ENCODE results near the gene CORO7.

The CORO7 gene

DNA sequence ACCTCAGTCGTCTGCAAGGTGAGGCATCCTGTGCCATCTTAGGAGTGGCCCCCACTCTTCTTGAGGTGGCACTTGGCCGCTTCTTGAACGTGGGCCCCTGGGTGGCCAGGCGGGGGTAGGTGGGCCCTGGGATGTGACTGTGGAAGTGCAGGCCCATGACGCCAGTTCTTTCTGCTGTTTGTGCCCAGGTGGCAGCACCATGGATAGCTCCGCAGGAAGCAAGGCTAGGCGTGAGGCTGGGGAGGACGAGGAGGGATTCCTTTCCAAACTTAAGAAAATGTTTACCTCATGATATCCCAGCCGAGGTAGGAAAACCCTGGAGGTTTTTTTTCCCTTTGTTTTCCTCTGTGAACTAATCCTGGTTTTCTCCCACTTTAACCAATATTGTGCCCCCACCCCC is 38.2 kb upstream of the CORO7 start:
- H3K27ac ChIP-seq: no peak overlapping the region
- TF ChIP-seq CTCF (IDR thresholded peaks at IDR 0.05): no peak
- no peak for TF ChIP-seq ZFX (IDR thresholded peaks at IDR 0.05; ENCODE audit: borderline replicate concordance)

- no peak for TF ChIP-seq CTCF (IDR thresholded peaks at IDR 0.05)
- no peak for TF ChIP-seq ZFX (IDR thresholded peaks at IDR 0.05; ENCODE audit: borderline replicate concordance)
- no peak overlapping the region for H3K27ac ChIP-seq
Observed at GRCh38 chr16:4452674-4453073, 36.3 kb upstream of the CORO7 start.

GRCh38 chr16:4450931-4451519 is 34.6 kb upstream of the CORO7 start:
- no peak overlapping the region for H3K27ac ChIP-seq
- TF ChIP-seq CTCF (IDR thresholded peaks at IDR 0.05) (no peak), ZFX (IDR thresholded peaks at IDR 0.05; ENCODE audit: borderline replicate concordance) (no peak)

DNA sequence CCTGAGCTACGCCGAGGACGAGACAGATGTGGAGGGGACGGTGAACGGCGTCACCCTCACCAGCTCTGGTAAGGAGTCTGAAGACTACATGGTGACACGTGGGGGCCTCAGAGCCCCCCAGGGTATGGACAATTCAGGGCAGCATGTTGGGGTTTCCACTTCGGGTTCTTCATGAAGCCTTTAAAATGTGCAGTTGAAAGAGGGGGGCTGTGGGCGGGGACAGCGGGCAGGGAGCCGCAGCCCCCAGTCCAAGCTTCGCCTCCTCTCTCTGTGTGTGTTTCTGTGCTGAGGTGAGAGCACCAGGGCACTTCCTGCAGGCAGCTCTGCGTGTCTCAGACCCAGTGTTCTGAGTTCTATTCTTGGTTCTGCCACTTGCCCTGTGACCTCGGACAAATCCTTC is 34.0 kb upstream of the CORO7 start:
- no peak for TF ChIP-seq ZFX (IDR thresholded peaks at IDR 0.05; ENCODE audit: borderline replicate concordance)
- no peak for TF ChIP-seq CTCF (IDR thresholded peaks at IDR 0.05)
- H3K27ac ChIP-seq: no peak overlapping the region

GRCh38 chr16:4443986-4444385 is 27.6 kb upstream of the CORO7 start:
- H3K27ac ChIP-seq: no peak overlapping the region
- no peak for TF ChIP-seq ZFX (IDR thresholded peaks at IDR 0.05; ENCODE audit: borderline replicate concordance)
- TF ChIP-seq CTCF (IDR thresholded peaks at IDR 0.05): no peak

GRCh38 chr16:4443271-4443670 is 26.9 kb upstream of the CORO7 start:
- TF ChIP-seq ZFX (IDR thresholded peaks at IDR 0.05; ENCODE audit: borderline replicate concordance) (no peak), CTCF (IDR thresholded peaks at IDR 0.05) (no peak)
- H3K27ac ChIP-seq: no peak overlapping the region

DNA sequence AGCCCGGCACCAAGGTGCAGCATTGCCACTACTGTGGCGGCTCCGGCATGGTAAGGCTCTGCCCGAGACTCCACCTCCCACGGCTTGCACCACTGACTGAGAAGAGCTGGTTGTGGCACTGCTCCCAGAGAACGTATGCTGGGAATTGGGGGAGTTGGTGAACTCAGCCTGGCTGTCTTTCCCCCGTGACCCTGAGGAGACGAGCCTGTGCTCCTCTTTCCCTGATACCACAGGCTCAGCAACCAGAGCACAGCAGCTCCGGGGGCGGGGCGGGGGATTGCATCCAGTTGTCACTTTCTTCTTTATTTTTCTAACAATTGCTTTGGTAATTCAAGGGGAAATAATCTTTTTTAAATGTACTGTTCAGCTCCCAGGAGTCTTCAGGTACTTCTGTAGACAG is 26.0 kb upstream of the CORO7 start:
- no peak for TF ChIP-seq CTCF (IDR thresholded peaks at IDR 0.05)
- no peak for TF ChIP-seq ZFX (IDR thresholded peaks at IDR 0.05; ENCODE audit: borderline replicate concordance)
- no peak overlapping the region for H3K27ac ChIP-seq
